ENCODE data around the gene SCUBE1.

The SCUBE1 gene

GRCh38 chr22:43211941-43212433 lies 131.2 kb downstream of the SCUBE1 start:
- no peak for DNase-seq

DNA sequence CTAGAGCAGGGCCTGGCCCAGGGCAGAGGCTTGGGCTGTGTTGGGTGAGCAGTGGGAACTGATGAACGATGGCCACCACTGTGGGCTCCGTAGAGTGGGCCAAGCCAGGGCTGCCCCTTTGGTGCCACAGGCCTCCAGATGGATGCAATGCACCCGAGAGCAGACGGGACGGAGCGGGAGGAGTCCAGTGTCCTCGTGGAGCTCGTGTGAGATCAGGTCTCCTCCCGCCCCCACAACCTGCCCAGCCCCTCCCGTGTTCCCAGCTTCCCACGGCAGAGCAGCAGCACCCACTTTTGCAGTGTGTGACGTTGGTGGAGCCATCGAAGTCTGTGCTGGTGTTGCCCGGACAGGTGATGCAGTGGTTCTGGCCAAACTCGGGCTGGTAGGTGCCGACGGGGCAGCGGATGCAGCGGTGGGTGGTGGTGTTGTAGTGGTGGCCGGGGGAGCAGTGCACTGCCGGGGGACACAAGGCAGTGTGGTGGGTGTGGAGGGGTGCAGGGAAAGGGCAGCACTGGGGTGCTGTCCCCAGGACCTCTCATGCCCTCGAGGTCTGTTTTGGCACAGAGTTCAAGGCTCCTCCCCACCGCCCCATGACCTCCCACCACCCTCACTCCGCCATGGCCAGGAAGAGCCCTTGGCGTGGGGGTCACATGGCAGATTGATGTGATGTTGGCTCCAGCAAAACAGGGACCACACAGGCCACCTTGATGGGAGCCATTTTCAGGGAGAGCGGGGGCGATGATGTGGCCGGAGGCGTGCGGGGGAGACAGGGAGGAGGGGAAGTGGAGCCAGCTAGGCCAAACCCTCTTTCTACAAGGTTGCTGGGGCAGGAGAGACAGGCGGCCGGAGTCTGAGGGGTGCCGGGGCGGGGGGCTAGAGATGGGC lies 132.3 kb downstream of the SCUBE1 start:
- DNase-seq, result no peak

DNA sequence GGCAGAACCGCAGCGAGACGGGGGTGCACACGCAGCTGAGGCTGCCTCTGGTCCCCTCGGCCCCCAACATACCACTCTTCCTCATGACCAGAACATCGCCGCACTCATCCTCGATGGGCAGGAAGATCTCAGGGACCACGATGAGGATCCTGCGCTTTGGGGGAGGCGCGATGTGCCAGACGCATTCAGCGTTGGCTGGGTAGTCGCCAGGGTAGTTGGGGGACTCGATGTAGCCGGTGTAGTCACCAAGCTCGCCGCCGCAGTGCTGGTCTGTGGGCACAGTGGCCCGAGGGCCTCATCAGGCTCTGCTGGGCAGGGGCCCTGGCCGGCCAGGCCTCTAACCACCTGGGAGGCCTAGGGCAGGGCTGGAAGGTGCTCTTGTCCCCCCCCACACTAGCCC lies 133.2 kb downstream of the SCUBE1 start:
- no peak for DNase-seq

GRCh38 chr22:43209523-43209890 lies 133.7 kb downstream of the SCUBE1 start:
- DNase-seq, result no peak

DNA sequence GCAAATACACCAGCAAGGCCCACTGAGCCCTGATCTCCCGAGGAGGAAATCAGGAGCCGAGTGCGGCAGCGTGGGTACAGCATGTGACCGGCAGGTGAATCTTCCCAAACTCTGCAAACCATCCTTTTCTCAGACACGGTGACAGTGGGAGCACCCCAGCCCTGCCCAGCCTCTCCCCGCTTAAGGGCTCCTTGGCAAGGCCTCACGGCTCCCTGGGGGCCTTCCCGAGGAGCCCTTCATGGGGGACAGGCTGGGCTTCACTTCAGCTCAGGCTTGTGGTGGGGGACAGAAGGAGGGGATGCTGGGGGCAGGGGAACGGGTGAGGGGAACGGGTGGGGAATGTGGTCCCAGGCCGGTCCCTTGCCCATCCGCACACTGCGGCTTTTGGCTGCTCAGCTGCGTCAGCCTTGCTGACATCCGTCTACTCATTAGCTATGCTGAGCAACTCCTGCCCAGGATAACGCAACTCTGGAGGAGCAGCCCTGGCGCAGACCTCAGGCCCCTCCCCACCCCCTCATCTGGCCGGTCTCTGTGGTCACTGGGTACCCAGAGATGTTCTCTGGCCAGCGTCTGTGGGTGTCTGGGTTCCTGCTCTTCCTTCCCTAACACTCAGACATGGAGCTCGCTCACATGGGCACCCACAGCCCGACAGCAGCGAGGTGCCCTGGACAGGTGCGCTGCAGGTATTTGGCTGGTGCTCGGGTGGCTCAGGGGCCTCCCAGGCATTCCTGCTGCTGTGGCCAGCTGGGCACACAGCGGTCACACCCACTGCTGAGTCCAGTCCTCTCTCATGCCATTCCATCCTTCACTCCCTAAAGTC lies 134.3 kb downstream of the SCUBE1 start:
- no peak for DNase-seq

DNA sequence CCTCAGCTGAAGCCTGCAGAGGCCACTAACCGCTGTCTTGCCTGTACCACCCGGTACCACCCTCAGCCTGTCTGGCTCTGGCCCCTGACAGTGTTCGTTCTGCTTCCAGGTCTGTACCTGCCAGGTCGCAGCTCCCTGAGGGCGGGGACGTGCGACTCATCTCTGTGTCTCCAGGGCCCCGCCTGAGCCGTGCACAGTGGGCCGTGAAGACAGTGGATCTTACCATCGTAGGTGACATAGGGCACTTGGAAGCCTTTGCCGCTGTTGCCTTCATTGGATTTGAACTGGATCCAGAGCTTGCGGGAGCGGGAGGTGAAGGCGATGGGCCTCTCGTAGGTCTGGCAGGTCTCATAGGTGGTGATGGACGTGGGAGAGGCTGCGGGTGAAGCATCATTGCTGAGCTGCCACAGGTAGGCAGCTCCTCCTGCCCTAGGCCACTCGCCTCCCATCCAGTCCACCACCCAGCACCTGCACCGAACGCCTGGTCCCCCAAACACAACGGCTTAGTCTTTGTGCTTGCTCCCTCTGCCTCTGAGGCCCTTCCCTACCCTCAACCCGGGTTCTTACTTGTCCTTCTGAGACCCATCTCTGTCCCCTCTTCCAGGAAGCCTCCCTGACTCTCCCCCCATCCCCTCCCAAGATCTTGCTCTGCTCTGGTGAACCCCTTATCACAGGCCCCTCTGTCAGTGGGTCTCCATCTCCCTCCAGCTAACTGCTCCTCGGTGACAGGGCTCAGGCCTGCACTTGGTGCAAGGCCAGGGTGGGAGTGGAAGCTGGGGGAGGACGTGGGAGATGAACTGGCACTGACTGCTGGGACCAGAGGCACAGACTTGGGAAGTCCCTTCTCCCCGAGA lies 135.1 kb downstream of the SCUBE1 start:
- no peak for DNase-seq

GRCh38 chr22:43207386-43207785 lies 135.8 kb downstream of the SCUBE1 start:
- no peak for DNase-seq

- no peak for DNase-seq
Measured at GRCh38 chr22:43206509-43207161, 136.5 kb downstream of the SCUBE1 start.

DNA sequence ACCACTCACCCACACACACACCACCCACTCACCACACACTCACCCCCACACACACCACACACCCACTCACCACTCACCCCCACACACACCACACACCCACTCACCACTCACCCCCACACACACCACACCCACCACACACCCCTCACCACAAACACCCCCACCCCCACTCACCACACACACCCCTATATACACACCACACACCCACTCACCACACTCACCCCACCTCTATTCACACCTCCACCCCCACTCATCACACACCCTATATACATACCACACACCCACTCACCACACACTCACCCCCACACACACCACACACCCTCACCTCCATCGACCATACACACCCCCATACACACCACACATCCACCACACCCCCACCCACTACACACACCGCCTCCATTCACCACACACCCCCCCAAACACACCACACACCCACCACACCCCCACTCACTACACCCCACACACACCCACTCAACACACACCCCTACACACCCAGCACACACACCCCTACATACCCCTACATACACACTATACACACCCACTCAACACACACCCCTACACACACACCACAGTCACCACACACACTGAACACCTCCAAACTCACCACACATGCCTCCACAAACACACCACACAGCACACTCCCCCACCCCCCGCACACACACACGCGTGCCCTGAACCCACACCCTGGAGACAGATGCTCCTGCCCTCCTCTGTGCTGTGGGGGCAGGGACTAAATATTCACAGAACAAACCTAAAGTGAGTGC lies 137.2 kb downstream of the SCUBE1 start:
- no peak for DNase-seq

DNA sequence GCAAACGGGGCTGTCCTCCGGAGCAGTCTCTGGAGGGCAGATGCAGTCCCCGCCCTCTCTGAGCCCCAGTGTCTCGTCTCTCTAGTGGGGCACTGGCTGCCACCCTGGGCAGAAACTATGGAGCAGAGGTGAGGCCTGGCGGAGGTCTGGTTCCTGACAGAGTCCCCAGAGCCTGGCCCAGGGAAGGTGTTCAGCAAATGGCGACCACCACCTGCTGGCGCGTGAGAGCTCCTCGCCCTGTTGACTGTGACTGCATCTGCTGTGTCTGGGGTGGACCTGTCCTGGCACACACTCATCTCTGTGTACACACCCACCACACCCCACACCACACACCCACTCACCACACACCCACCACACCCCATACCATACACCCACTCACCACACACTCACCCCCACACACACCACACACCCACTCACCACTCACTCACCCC lies 137.9 kb downstream of the SCUBE1 start:
- DNase-seq, result no peak

DNA sequence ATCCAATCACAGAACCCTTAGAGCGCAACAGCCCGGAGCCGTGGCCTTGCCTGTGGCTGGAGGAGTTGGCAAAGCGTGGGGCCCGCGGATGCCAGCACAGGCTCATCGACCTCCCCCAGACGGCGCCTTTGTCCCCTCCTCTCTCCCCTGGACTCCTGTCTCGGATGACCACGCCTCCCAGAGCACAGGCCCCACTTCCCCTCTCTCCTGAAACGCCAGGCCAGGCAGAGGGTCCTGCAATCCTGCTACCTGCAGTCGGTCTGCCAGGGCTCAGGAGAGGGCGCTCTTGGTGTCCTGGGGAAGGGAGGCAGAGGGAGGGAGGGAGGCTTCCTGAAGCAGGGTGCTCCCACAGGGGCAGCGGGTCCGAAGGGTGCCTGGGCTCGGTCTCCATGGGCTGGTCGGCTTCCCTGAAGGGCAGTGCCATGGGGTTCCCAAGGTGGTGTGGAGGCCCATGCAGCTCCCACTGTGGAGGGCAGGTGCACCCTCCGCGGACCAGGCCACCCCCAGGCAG lies 139.6 kb downstream of the SCUBE1 start:
- DNase-seq, result no peak

DNA sequence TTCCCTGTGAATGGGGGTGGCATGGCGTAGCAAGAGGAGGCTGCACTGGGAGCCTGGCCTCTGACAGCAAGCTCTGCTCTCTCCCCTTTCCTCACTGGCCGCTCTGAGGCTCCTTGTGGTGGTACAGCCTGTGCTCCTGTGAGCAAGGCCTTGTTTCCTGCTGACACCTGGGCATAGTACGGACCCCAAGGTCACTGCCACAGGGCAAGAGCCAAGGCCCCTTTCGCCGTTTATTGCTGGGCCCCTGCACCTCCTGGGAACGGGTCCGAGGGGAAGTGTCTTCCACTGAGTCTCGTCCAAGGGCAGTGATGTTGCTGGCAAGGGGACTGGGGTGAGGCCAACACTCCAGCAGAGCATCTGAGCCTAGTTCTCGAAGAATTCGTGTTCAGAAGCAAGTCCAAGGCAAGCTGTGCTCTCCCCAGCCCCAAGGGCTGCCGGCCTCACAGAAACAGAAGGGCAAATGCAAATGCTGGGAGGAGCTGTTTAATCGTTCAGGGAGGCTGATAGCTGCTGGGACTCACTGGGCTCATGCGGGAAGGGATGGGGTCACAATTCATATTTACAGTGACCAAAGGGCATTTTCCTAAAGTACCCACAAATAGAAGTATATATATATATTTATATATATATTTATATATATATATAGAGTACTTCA lies 140.3 kb downstream of the SCUBE1 start:
- DNase-seq, result no peak

DNA sequence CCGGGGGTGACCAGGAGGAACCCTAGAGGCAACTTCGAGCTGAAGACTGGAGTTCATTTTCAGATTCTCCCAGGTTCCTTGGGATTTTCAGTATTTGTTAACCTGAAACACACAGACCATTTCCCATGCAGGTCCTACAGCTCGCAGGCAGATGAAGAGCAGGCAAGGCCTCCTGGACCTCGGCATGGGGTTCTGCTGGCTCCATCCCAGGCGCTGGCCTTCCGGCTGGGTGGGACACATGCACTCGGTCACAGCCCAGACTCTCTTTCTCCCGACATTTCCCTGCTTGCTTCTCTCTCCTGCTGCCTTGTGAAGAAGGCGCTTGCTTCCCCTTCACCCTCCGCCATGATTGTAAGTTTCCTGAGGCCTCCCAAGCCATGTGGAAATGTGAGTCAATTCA lies 140.8 kb downstream of the SCUBE1 start:
- no peak for DNase-seq

- DNase-seq, result no peak
Measured at GRCh38 chr22:43201486-43202219, 141.5 kb downstream of the SCUBE1 start.

DNA sequence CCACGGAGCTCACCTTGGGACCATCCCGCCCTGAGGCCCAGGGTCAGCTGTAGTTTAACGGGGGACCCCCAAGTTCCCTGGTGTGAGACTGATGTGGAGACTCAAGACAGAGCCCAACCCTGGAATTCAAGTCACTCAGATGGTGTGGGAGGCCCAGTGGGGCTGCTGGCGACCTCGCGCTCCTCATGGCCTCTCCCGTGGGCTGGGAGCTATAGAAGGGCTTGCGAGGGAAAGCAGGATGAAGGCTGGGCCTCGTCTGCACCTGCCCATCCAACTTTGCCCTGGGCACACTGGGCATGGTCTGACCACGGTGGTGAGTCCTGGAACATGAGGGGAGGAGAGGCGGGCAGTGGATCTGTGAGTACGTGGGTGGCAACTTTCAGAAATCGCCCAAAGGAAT lies 142.6 kb downstream of the SCUBE1 start:
- DNase-seq, result no peak

DNA sequence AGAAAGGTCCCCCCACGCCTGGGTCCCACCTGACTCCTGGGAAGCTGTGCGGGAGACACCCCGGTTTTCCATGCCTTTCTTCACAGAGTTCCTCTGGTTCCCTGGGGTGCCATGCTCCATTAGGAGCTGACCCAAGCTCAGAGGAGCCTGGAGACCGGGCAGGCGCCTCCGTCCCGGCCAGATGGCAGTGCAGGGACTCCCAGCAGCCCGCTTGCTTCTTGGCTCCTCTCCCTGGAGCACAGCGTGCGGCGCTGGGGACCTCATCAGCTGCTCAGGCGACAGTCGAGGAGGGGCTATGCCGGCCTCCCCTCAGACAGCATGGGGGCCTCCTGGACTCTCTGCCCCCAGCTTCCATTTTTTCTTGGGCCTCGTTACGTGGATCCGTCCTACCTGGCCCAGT lies 143.1 kb downstream of the SCUBE1 start:
- DNase-seq, result no peak

GRCh38 chr22:43199541-43199940 lies 143.6 kb downstream of the SCUBE1 start:
- no peak for DNase-seq

DNA sequence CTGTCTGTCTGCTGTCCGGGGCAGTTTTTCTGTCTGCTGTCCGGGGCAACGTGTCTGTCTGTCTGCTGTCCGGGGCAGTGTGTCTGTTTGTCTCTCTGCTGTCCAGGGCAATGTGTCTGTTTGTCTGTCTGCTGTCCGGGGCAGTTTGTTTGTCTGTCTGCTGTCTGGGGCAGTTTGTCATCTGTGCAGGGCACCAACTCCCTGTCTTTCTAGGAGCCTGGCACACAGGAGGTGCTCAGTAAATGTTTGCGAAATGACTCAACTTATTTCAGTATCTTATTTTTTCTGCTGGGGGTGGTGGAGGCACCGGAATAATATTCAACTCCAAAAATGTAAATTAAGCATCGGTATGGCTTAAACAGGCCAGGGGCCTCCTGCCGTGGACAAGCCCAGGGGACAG lies 144.2 kb downstream of the SCUBE1 start:
- DNase-seq, result no peak

- DNase-seq, result no peak
Measured at GRCh38 chr22:43198126-43198525, 145.0 kb downstream of the SCUBE1 start.

Measured in fibroblast of skin of abdomen (primary cell).